Lung microvascular endothelial cell (primary cell): Measurements from ENCODE around the gene SRGAP2C. TPM values are rescaled to one million over a fixed set of nuclear protein-coding genes. Genes with fewer than 3 reads are reported as not detected.
"Not testable (repeated sequence)": the region's sequence is repeated elsewhere in the genome, so short reads cannot be mapped to it uniquely, and the experiment has no call there.

Experiments
- DNase-seq, 2 donors: peaks; one replicate each; pipeline versions ENCODE4 v3.0.0 to v3.0.0-alpha.2; 2010; ENCODE audit warnings: low read depth in 2 of 2
- total RNA-seq: library from RNA; depleted of rRNA; stranded (reverse); fragments of >200 nt; gene quantifications from 2 replicates; pipeline ENCODE4 v1.2.1, GENCODE V29; 2014

Gene SRGAP2C
- total RNA-seq, 1 donor from 2014 or later, result 19.8 TPM

GRCh38 chr1:121226925-121227324 is 42.1 kb downstream of the SRGAP2C start:
- DNase-seq, result not testable (repeated sequence)

GRCh38 chr1:121227544-121228330 is 43.0 kb downstream of the SRGAP2C start:
- not testable (repeated sequence) for DNase-seq

- not testable (repeated sequence) for DNase-seq
Measured at GRCh38 chr1:121230636-121231035, 45.9 kb downstream of the SRGAP2C start.

GRCh38 chr1:121232445-121233125 is 47.8 kb downstream of the SRGAP2C start:
- DNase-seq, result not testable (repeated sequence)

- not testable (repeated sequence) for DNase-seq
Measured at GRCh38 chr1:121234090-121234759, 49.5 kb downstream of the SRGAP2C start.

- not testable (repeated sequence) for DNase-seq
Measured at GRCh38 chr1:121238384-121238783, 53.6 kb downstream of the SRGAP2C start.

GRCh38 chr1:121243913-121244312 is 59.1 kb downstream of the SRGAP2C start:
- DNase-seq, result not testable (repeated sequence)

- not testable (repeated sequence) for DNase-seq
Measured at GRCh38 chr1:121246399-121246798, 61.6 kb downstream of the SRGAP2C start.

GRCh38 chr1:121252656-121253055 is 67.9 kb downstream of the SRGAP2C start:
- not testable (repeated sequence) for DNase-seq

- not testable (repeated sequence) for DNase-seq
Measured at GRCh38 chr1:121254618-121255017, 69.8 kb downstream of the SRGAP2C start.

GRCh38 chr1:121257632-121258031 is 72.9 kb downstream of the SRGAP2C start:
- DNase-seq, result not testable (repeated sequence)

- DNase-seq, result not testable (repeated sequence)
Measured at GRCh38 chr1:121258134-121258533, 73.4 kb downstream of the SRGAP2C start.

- DNase-seq, result not testable (repeated sequence)
Measured at GRCh38 chr1:121260205-121260604, 75.4 kb downstream of the SRGAP2C start.

GRCh38 chr1:121262163-121262562 is 77.4 kb downstream of the SRGAP2C start:
- DNase-seq, result not testable (repeated sequence)

GRCh38 chr1:121263789-121264244 is 79.0 kb downstream of the SRGAP2C start:
- DNase-seq, result peak in 1 of 2 donors; percentile 17

- DNase-seq, result not testable (repeated sequence)
Measured at GRCh38 chr1:121267072-121267471, 82.3 kb downstream of the SRGAP2C start.

GRCh38 chr1:121269309-121269708 is 84.5 kb downstream of the SRGAP2C start:
- not testable (repeated sequence) for DNase-seq

- not testable (repeated sequence) for DNase-seq
Measured at GRCh38 chr1:121269973-121270372, 85.2 kb downstream of the SRGAP2C start.

- not testable (repeated sequence) for DNase-seq
Measured at GRCh38 chr1:121271143-121271715, 86.5 kb downstream of the SRGAP2C start.

GRCh38 chr1:121275435-121275834 is 90.7 kb downstream of the SRGAP2C start:
- not testable (repeated sequence) for DNase-seq

- not testable (repeated sequence) for DNase-seq
Measured at GRCh38 chr1:121278202-121278601, 93.4 kb downstream of the SRGAP2C start.
